ENCODE results near the gene NCEH1. TPM values are rescaled to one million over a fixed set of nuclear protein-coding genes. Genes with fewer than 3 reads are reported as not detected.

The NCEH1 gene
- total and polyA plus RNA-seq, 2 of the 13 experiments (the other 11 are each of a cell fraction or from before 2014, with no cell fraction given): 12.9 to 21.4 TPM

GRCh38 chr3:172746475-172746874 lies 35.6 kb upstream of the NCEH1 start:
- Histone ChIP-seq H2AFZ (ENCODE audit: low read length) (no peak overlapping the region), H3K4me1 (ENCODE audit: insufficient read depth, low read length) (peaks cover 39% of the 10 kb centered on the region), H3K4me3 (replicated peaks in 1 of 3; ENCODE audit: insufficient read depth in 1 of 3, low read depth in 2 of 3, low read length in 3 of 3) (no peak overlapping the region), H3K36me3 (replicated peaks in 1 of 2; ENCODE audit: control insufficient read depth in 1 of 2, insufficient read depth in 2 of 2, low read length in 2 of 2) (no peaks in the 10 kb centered on the region), H3K27me3 (ENCODE audit: control insufficient read depth in 1 of 2, insufficient read depth in 2 of 2, low read length in 2 of 2) (peaks cover 0 to 10% of the 10 kb centered on the region in 2 experiments; a peak in 2 of 5 replicates), H4K20me1 (ENCODE audit: insufficient read depth, low read length) (no peaks in the 10 kb centered on the region), H3K9me3 (ENCODE audit: low read length) (no peaks in the 10 kb centered on the region), H3K79me2 (ENCODE audit: insufficient read depth, low read length) (peaks cover 4% of the 10 kb centered on the region), H3K4me2 (ENCODE audit: low read depth, low read length) (no peak overlapping the region), H3K9ac (ENCODE audit: insufficient read depth, low read depth, low read length) (no peak overlapping the region), H3K27ac (ENCODE audit: extremely low read length, insufficient read depth, low read length) (no peak overlapping the region)
- ChIA-PET POLR2A (no interaction called here), CTCF (ENCODE audit: low intra/inter-chr PET ratio, low total read pairs) (no interaction called here)
- 5% methylated on average over 2 of the region's 2 CpGs for WGBS (ENCODE audit: low lambda C conversion rate)
- no peak for ATAC-seq
- no peak for FAIRE-seq
- BruUV-seq (replicated peaks): no TSS peak
- intact Hi-C loops (cut with micrococcal nuclease; ENCODE audit: unreplicated experiment) (no loop called here), in situ Hi-C loops (cut with HindIII; ENCODE audit: extremely low pct_ligation_motif_present, low pct_unique_long_range_greater_than_20kb) (no loop called here)
- no peak for DNase-seq (ENCODE audit: low spot score)
- no peak for TF ChIP-seq CHD4 (IDR thresholded peaks at IDR 0.05; ENCODE audit: borderline replicate concordance, low read length)
- no peak for TF ChIP-seq ZNF674 (CRISPR knock-in tag; IDR thresholded peaks at IDR 0.05; ENCODE audit: low read depth)
- no peak for TF ChIP-seq GPBP1L1 (CRISPR knock-in tag; IDR thresholded peaks at IDR 0.05)
- no peak for TF ChIP-seq ZNF432 (CRISPR knock-in tag; IDR thresholded peaks at IDR 0.05; ENCODE audit: borderline replicate concordance)
- no peak for TF ChIP-seq MAF1 (CRISPR knock-in tag; IDR thresholded peaks at IDR 0.05; ENCODE audit: borderline replicate concordance)
- TF ChIP-seq JUN (CRISPR knock-in tag; IDR thresholded peaks at IDR 0.05): no peak
- no peak for TF ChIP-seq PAXIP1 (CRISPR knock-in tag; conservative IDR thresholded peaks at IDR 0.05)
- no peak for TF ChIP-seq ZNF335 (CRISPR knock-in tag; IDR thresholded peaks at IDR 0.05)
- no peak for TF ChIP-seq FOXM1 (CRISPR knock-in tag; IDR thresholded peaks at IDR 0.05)
- TF ChIP-seq ZSCAN9 (CRISPR knock-in tag; IDR thresholded peaks at IDR 0.05; ENCODE audit: borderline replicate concordance): no peak
- TF ChIP-seq ZBTB7B (CRISPR knock-in tag; IDR thresholded peaks at IDR 0.05): no peak
- no peak for TF ChIP-seq SRSF1 (optimal IDR thresholded peaks at IDR 0.05; ENCODE audit: low read depth, low read length)
- TF ChIP-seq KDM4B (CRISPR knock-in tag; IDR thresholded peaks at IDR 0.05): no peak
- TF ChIP-seq ZNF792 (CRISPR knock-in tag; IDR thresholded peaks at IDR 0.05): no peak
- TF ChIP-seq ZNF235 (CRISPR knock-in tag; IDR thresholded peaks at IDR 0.05; ENCODE audit: borderline replicate concordance): no peak
- TF ChIP-seq ARNT2 (CRISPR knock-in tag; IDR thresholded peaks at IDR 0.05; ENCODE audit: low read depth): no peak
- TF ChIP-seq, protein P1, sequence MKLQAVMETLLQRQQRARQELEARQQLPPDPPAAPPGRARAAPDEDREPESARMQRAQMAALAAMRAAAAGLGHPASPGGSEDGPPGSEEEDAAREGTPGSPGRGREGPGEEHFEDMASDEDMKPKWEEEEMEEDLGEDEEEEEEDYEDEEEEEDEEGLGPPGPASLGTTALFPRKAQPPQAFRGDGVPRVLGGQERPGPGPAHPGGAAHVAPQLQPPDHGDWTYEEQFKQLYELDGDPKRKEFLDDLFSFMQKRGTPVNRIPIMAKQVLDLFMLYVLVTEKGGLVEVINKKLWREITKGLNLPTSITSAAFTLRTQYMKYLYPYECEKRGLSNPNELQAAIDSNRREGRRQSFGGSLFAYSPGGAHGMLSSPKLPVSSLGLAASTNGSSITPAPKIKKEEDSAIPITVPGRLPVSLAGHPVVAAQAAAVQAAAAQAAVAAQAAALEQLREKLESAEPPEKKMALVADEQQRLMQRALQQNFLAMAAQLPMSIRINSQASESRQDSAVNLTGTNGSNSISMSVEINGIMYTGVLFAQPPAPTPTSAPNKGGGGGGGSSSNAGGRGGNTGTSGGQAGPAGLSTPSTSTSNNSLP (IDR thresholded peaks at IDR 0.05; ENCODE audit: low read depth, low read length): no peak
- no peak for TF ChIP-seq ZBTB42 (CRISPR knock-in tag; IDR thresholded peaks at IDR 0.05)
- no peak for TF ChIP-seq ZNF350 (CRISPR knock-in tag; IDR thresholded peaks at IDR 0.05; ENCODE audit: borderline replicate concordance, low read depth)
- TF ChIP-seq PPARG (CRISPR knock-in tag; conservative IDR thresholded peaks at IDR 0.05): no peak
